OCI-LY7 (cell line): ENCODE data around the gene NCEH1. TPM values are rescaled to one million over a fixed set of nuclear protein-coding genes. Genes with fewer than 3 reads are reported as not detected.

ENCODE experiments used
- BruUV-seq: library from RNA; stranded (reverse); fragments of 400-500 nt; replicated peaks from 2 replicates; lab custom pipeline; 2021; lab: Mats Ljungman, UMichigan
- CTCF ChIA-PET: fragments of 300-600 bp; sonication (Branson Sonifier 250); formaldehyde crosslinking; loops from one replicate; lab custom pipeline; 2022; ENCODE audit warnings: antibody characterized with exemption; ENCODE audit not compliant: unreplicated experiment; lab: Charles Lee
- POLR2A ChIA-PET: fragments of 300-600 bp; sonication (Branson Sonifier 250); formaldehyde crosslinking; loops from one replicate; lab custom pipeline; 2022; ENCODE audit warnings: antibody characterized with exemption; lab: Charles Lee
- DNase-seq: peaks from one replicate; pipeline ENCODE4 v3.0.0-alpha.2; 2015; ENCODE audit warnings: low spot score
- H2AFZ ChIP-seq: fragments of 200-600 bp; sonication (generic), shearing (Covaris generic); 2 replicates; pipeline ENCODE4 v1.6.1; 2014; ENCODE audit warnings: mild to moderate bottlenecking, antibody characterized with exemption, low read length, moderate library complexity
- H3K27ac ChIP-seq: fragments of 200-600 bp; sonication (generic); 2 replicates; pipeline ENCODE4 v1.5.1; 2014; ENCODE audit warnings: mixed run types, low read depth, mild to moderate bottlenecking, moderate library complexity, low read length, inconsistent platforms; ENCODE audit not compliant: poor library complexity, severe bottlenecking
- H3K36me3 ChIP-seq: fragments of 200-600 bp; sonication (generic); 2 replicates; pipeline ENCODE4 v1.6.1; 2014; ENCODE audit warnings: mild to moderate bottlenecking, antibody characterized with exemption, low read length, moderate library complexity, mixed read lengths; ENCODE audit not compliant: insufficient read depth
- H3K4me1 ChIP-seq: fragments of 200-600 bp; sonication (generic); 2 replicates; pipeline ENCODE4 v1.5.1; 2014; ENCODE audit warnings: mild to moderate bottlenecking, low read length; ENCODE audit not compliant: insufficient read depth, poor library complexity, severe bottlenecking
- H3K4me2 ChIP-seq: fragments of 200-600 bp; sonication (generic); 2 replicates; pipeline ENCODE4 v1.6.1; 2014; ENCODE audit warnings: mild to moderate bottlenecking, low read length
- H3K4me3 ChIP-seq: fragments of 200-600 bp; sonication (generic); 2 replicates; pipeline ENCODE4 v1.5.1; 2014; ENCODE audit warnings: mild to moderate bottlenecking, low read depth, low read length; ENCODE audit not compliant: poor library complexity, severe bottlenecking
- H3K79me2 ChIP-seq: fragments of 200-600 bp; sonication (generic); 2 replicates; pipeline ENCODE4 v1.6.1; 2016; ENCODE audit warnings: low read depth, mild to moderate bottlenecking, low read length, moderate library complexity, mixed read lengths; ENCODE audit not compliant: insufficient read depth
- H3K9me2 ChIP-seq: fragments of 200-600 bp; sonication (generic); 2 replicates; pipeline ENCODE4 v1.6.1; 2016; ENCODE audit warnings: mild to moderate bottlenecking, low read length, mixed read lengths; ENCODE audit not compliant: insufficient read depth
- H3K9me3 ChIP-seq: fragments of 200-600 bp; sonication (generic); 2 replicates; pipeline ENCODE4 v1.6.1; 2014; ENCODE audit warnings: mild to moderate bottlenecking, mixed run types, low read length, mixed read lengths
- H4K20me1 ChIP-seq: fragments of 200-600 bp; sonication (generic); 2 replicates; pipeline ENCODE4 v1.6.1; 2014; ENCODE audit warnings: mild to moderate bottlenecking, antibody characterized with exemption, low read length, moderate library complexity, mixed read lengths; ENCODE audit not compliant: insufficient read depth
- CTCF ChIP-seq: fragments of 200-600 bp; sonication (generic); conservative IDR thresholded peaks from 2 replicates; pipeline ENCODE4 v1.5.1; 2014; ENCODE audit warnings: mild to moderate bottlenecking, antibody characterized with exemption, low read length, moderate library complexity, mixed read lengths
- EZH2phosphoT487 ChIP-seq: fragments of 200-600 bp; sonication (generic); IDR thresholded peaks from 2 replicates; pipeline ENCODE4 v1.6.1; 2018; ENCODE audit warnings: low read depth, borderline replicate concordance, mild to moderate bottlenecking, mixed run types, antibody characterized with exemption, low read length, moderate library complexity, mixed read lengths
- intact Hi-C: fragments of 100-400 bp; cut with micrococcal nuclease; formaldehyde crosslinking; loops from one replicate; pipeline ENCODE4 v1.10.0; 2022; ENCODE audit not compliant: unreplicated experiment
- total RNA-seq, 2 experiments: library from RNA; depleted of rRNA in 1 of 2; stranded (reverse); fragments of >200 nt in 1 of 2; shearing (Covaris generic) in 1 of 2; gene quantifications; 2 replicates each; pipeline ENCODE4 v1.2.3, GENCODE V29; 2014 to 2022

Gene NCEH1
- total RNA-seq, 2 experiments from 2014 or later: 2.7 to 8.2 TPM

GRCh38 chr3:172679599-172679998 lies 31.3 kb downstream of the NCEH1 start:
- no peak for DNase-seq
- Histone ChIP-seq H3K4me3 (no peak overlapping the region), H3K4me2 (no peak overlapping the region), H3K27ac (no peak overlapping the region), H3K36me3 (no peaks in the 10 kb centered on the region), H3K9me2 (no peaks in the 10 kb centered on the region), H3K79me2 (no peaks in the 10 kb centered on the region), H4K20me1 (no peaks in the 10 kb centered on the region), H3K4me1 (no peaks in the 10 kb centered on the region), H2AFZ (no peak overlapping the region), H3K9me3 (no peaks in the 10 kb centered on the region)
- BruUV-seq: no TSS peak
- TF ChIP-seq EZH2phosphoT487 (no peak), CTCF (no peak)
- POLR2A ChIA-PET: no interaction called here
- CTCF ChIA-PET: no interaction called here
- intact Hi-C loops: no loop called here

GRCh38 chr3:172678068-172678467 lies 32.8 kb downstream of the NCEH1 start:
- no peak overlapping the region for H2AFZ ChIP-seq
- H3K9me2 ChIP-seq: no peaks in the 10 kb centered on the region
- ChIA-PET POLR2A (interaction anchor here (0.5 to 0.6 kb wide), 3 partner anchors 28 to 1887 kb away, joined by 3 read pairs; no protein-coding TSS in a partner anchor), CTCF (no interaction called here)
- no peaks in the 10 kb centered on the region for H3K9me3 ChIP-seq
- no peak for TF ChIP-seq EZH2phosphoT487
- no peak for TF ChIP-seq CTCF
- no peaks in the 10 kb centered on the region for H3K79me2 ChIP-seq
- H4K20me1 ChIP-seq: no peaks in the 10 kb centered on the region
- BruUV-seq: no TSS peak
- DNase-seq: no peak
- intact Hi-C loops: no loop called here
- no peak overlapping the region for H3K27ac ChIP-seq
- H3K4me3 ChIP-seq: no peak overlapping the region
- no peak overlapping the region for H3K4me2 ChIP-seq
- H3K36me3 ChIP-seq: no peaks in the 10 kb centered on the region
- no peaks in the 10 kb centered on the region for H3K4me1 ChIP-seq

- Histone ChIP-seq H4K20me1 (peaks cover 4% of the 10 kb centered on the region; the same call in 1 of the 2 replicates), H3K4me1 (no peaks in the 10 kb centered on the region), H3K9me2 (no peaks in the 10 kb centered on the region), H3K27ac (no peak overlapping the region), H2AFZ (no peak overlapping the region), H3K4me3 (no peak overlapping the region), H3K36me3 (no peaks in the 10 kb centered on the region), H3K79me2 (no peaks in the 10 kb centered on the region), H3K4me2 (no peak overlapping the region), H3K9me3 (no peaks in the 10 kb centered on the region)
- TF ChIP-seq EZH2phosphoT487 (no peak), CTCF (no peak)
- DNase-seq: no peak
- ChIA-PET CTCF (interaction anchor here (1.1 kb wide), 1 partner anchor 17 kb away, joined by 3 read pairs; no protein-coding TSS in a partner anchor), POLR2A (interaction anchor here (0.6 kb wide), 1 partner anchor 74 kb away, joined by 4 read pairs; the partner anchor contains the start of gene ECT2)
- no TSS peak for BruUV-seq
- intact Hi-C loops: no loop called here
These were observed 34.5 kb downstream of the NCEH1 start for GRCh38 chr3:172676196-172676922.
